Astrocyte (in vitro differentiated cells and primary cell): ENCODE measurements around the gene TDRD15. TPM values are rescaled to one million over a fixed set of nuclear protein-coding genes. Genes with fewer than 3 reads are reported as not detected.
A peak's percentile ranks its signal among the peaks of the same experiment; 100 is the strongest.

Experiments used
- DNase-seq: peaks from one replicate; pipeline ENCODE4 v3.0.0-alpha.2; 2010; ENCODE audit warnings: low read depth
- FAIRE-seq: peaks from 2 replicates; lab custom pipeline; 2011; peaks lifted over from hg19 to GRCh38; lab: Jason Lieb, UNC
- H2AFZ ChIP-seq: 2 replicates; pipeline ENCODE4 v1.6.0; 2012; ENCODE audit warnings: low read depth, low read length, inconsistent platforms
- H3K27ac ChIP-seq: 2 replicates; pipeline ENCODE4 v1.5.1; 2011; ENCODE audit warnings: low read depth, low read length, inconsistent platforms
- H3K27me3 ChIP-seq: 2 replicates; pipeline ENCODE4 v1.6.0; 2011; ENCODE audit warnings: low read length, inconsistent platforms; ENCODE audit not compliant: insufficient read depth
- H3K36me3 ChIP-seq: 2 replicates; pipeline ENCODE4 v1.5.1; 2011; ENCODE audit warnings: low read length, inconsistent platforms; ENCODE audit not compliant: insufficient read depth
- H3K4me1 ChIP-seq: 2 replicates; pipeline ENCODE4 v1.5.1; 2011; ENCODE audit warnings: low read length, inconsistent platforms; ENCODE audit not compliant: insufficient read depth
- H3K4me2 ChIP-seq: 2 replicates; pipeline ENCODE4 v1.6.0; 2012; ENCODE audit warnings: low read length, inconsistent platforms
- H3K4me3 ChIP-seq: 2 replicates; pipeline ENCODE4 v1.5.1; 2011; ENCODE audit warnings: low read depth, mild to moderate bottlenecking, low read length, inconsistent platforms; ENCODE audit not compliant: insufficient read depth
- H3K79me2 ChIP-seq: 2 replicates; pipeline ENCODE4 v1.6.0; 2012; ENCODE audit warnings: mild to moderate bottlenecking, low read length, inconsistent platforms; ENCODE audit not compliant: insufficient read depth
- H3K9ac ChIP-seq: 2 replicates; pipeline ENCODE4 v1.6.0; 2012; ENCODE audit warnings: mild to moderate bottlenecking, low read length, inconsistent platforms
- H3K9me3 ChIP-seq: 2 replicates; pipeline ENCODE4 v1.5.1; 2012; ENCODE audit warnings: low read depth, mild to moderate bottlenecking, low read length, inconsistent platforms; ENCODE audit not compliant: insufficient read depth
- H4K20me1 ChIP-seq: 2 replicates; pipeline ENCODE4 v1.6.0; 2012; ENCODE audit warnings: low read length, inconsistent platforms; ENCODE audit not compliant: insufficient read depth
- H3K27ac Mint-ChIP-seq: one replicate; pipeline ENCODE4 v1.8.0; 2021; ENCODE audit warnings: mild to moderate bottlenecking, mixed read lengths; ENCODE audit not compliant: unreplicated experiment
- H3K27me3 Mint-ChIP-seq: one replicate; pipeline ENCODE4 v1.8.0; 2021; ENCODE audit warnings: low read depth, mixed read lengths; ENCODE audit not compliant: unreplicated experiment
- H3K36me3 Mint-ChIP-seq: one replicate; pipeline ENCODE4 v1.8.0; 2021; ENCODE audit warnings: low read depth, mixed read lengths; ENCODE audit not compliant: unreplicated experiment
- H3K4me1 Mint-ChIP-seq: one replicate; pipeline ENCODE4 v1.8.0; 2021; ENCODE audit warnings: low read depth, mixed read lengths; ENCODE audit not compliant: unreplicated experiment
- H3K4me3 Mint-ChIP-seq: one replicate; pipeline ENCODE4 v1.8.0; 2021; ENCODE audit warnings: mild to moderate bottlenecking, moderate library complexity, mixed read lengths; ENCODE audit not compliant: unreplicated experiment
- H3K9me3 Mint-ChIP-seq: one replicate; pipeline ENCODE4 v1.8.0; 2021; ENCODE audit warnings: mild to moderate bottlenecking, mixed read lengths; ENCODE audit not compliant: unreplicated experiment
- CTCF ChIP-seq: IDR thresholded peaks from 2 replicates; pipeline ENCODE4 v1.5.1; 2011; ENCODE audit warnings: low read depth, mild to moderate bottlenecking, inconsistent platforms, low read length, moderate library complexity; ENCODE audit not compliant: insufficient read depth
- EZH2 ChIP-seq: IDR thresholded peaks from 2 replicates; pipeline ENCODE4 v1.6.1; 2012; ENCODE audit warnings: mild to moderate bottlenecking, low read length, inconsistent platforms; ENCODE audit not compliant: insufficient read depth
- total RNA-seq: library from RNA; stranded (reverse); gene quantifications from 2 replicates; pipeline ENCODE4 v1.2.1, GENCODE V29; 2021

The TDRD15 gene
- total RNA-seq, 1 donor from 2014 or later: not detected

- H3K79me2 ChIP-seq: no peaks in the 10 kb centered on the region
- H3K9me3 ChIP-seq: no peaks in the 10 kb centered on the region
- no peak overlapping the region for H3K4me3 Mint-ChIP-seq
- no peaks in the 10 kb centered on the region for H3K27me3 ChIP-seq
- no peak overlapping the region for H3K27ac ChIP-seq
- no peaks in the 10 kb centered on the region for H4K20me1 ChIP-seq
- H3K4me1 ChIP-seq: no peaks in the 10 kb centered on the region
- H2AFZ ChIP-seq: no peak overlapping the region
- H3K27me3 Mint-ChIP-seq: peaks cover 2% of the 10 kb centered on the region
- H3K36me3 ChIP-seq: no peaks in the 10 kb centered on the region
- TF ChIP-seq CTCF: no peak
- no peak for TF ChIP-seq EZH2
- H3K4me2 ChIP-seq: no peak overlapping the region
- no peak overlapping the region for H3K9ac ChIP-seq
- H3K4me3 ChIP-seq: no peak overlapping the region
- FAIRE-seq (no peak), DNase-seq (no peak)
- no peak overlapping the region for H3K27ac Mint-ChIP-seq
- no peaks in the 10 kb centered on the region for H3K36me3 Mint-ChIP-seq
- no peaks in the 10 kb centered on the region for H3K4me1 Mint-ChIP-seq
- H3K9me3 Mint-ChIP-seq: peaks cover 4% of the 10 kb centered on the region
These were observed 31.8 kb downstream of the TDRD15 start for GRCh38 chr2:21155365-21156136.

GRCh38 chr2:21161122-21161521 is 37.4 kb downstream of the TDRD15 start:
- Mint-ChIP-seq H3K4me3 (no peak overlapping the region), H3K27me3 (no peaks in the 10 kb centered on the region), H3K9me3 (peaks cover 4% of the 10 kb centered on the region), H3K4me1 (no peaks in the 10 kb centered on the region), H3K27ac (peak overlapping the region; percentile 23), H3K36me3 (no peaks in the 10 kb centered on the region)
- H3K9ac ChIP-seq: no peak overlapping the region
- H3K36me3 ChIP-seq: no peaks in the 10 kb centered on the region
- no peak for TF ChIP-seq CTCF
- TF ChIP-seq EZH2: no peak
- no peaks in the 10 kb centered on the region for H3K4me1 ChIP-seq
- no peak overlapping the region for H3K4me2 ChIP-seq
- H3K9me3 ChIP-seq: no peaks in the 10 kb centered on the region
- no peaks in the 10 kb centered on the region for H3K79me2 ChIP-seq
- H4K20me1 ChIP-seq: no peaks in the 10 kb centered on the region
- H3K27ac ChIP-seq: no peak overlapping the region
- FAIRE-seq: no peak
- H3K4me3 ChIP-seq: no peak overlapping the region
- no peaks in the 10 kb centered on the region for H3K27me3 ChIP-seq
- no peak overlapping the region for H2AFZ ChIP-seq
- DNase-seq: no peak
